ENCODE measurements around the gene MAP3K10. TPM values are rescaled to one million over a fixed set of nuclear protein-coding genes. Genes with fewer than 3 reads are reported as not detected.
A peak's percentile ranks its signal among the peaks of the same experiment; 100 is the strongest.

Gene MAP3K10
- total RNA-seq, 4 donors from 2014 or later, result 4.8 to 10.1 (median 5.3) TPM

DNA sequence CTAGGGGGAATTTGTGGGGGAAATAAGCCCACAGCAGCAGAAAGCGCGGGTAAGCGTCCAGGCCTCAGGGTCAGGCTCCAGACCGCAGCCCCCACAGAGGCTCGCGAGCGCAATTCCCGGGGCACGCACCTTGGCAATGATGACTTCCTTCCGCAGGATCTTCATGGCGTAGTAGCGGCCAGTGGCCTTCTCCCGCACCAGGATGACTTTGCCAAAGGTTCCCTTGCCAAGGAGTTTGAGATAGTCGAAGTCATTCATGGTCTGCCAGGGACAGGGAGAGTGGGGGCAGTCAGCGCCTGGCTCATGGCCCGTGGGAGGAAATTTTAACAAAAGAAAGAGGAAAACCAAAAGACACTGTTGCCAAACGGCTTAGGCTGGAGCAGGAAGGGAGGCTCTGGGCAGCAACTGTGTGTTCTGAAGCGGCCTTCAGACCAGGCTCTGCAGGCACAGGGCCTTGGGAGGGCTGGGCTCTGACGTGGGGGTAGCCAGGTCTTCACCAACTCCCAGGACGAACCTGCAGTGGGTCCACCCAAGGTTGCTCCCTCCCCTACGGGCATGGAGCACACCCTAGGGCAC lies 50.7 kb downstream of the MAP3K10 start:
- no peak for TF ChIP-seq CTCF (IDR thresholded peaks at IDR 0.05)
- TF ChIP-seq POLR2A (IDR thresholded peaks at IDR 0.05), result no peak
- Histone ChIP-seq H3K27ac (peak overlapping the region in 3 of 4 donors; percentile 15 to 64 (median 49)), H3K27me3 (no peaks in the 10 kb centered on the region), H3K9me3 (no peaks in the 10 kb centered on the region), H3K4me3 (no peak overlapping the region), H3K36me3 (peaks cover 25 to 75% (median 26%) of the 10 kb centered on the region in 3 donors), H3K4me1 (peaks cover 0 to 48% (median 17%) of the 10 kb centered on the region in 3 donors)
- WGBS, 2 donors, result 77 to 78% methylated on average over 13 to 20 of the region's 21 CpGs
- intact Hi-C loops (cut with DNase I), result no loop called here
- DNase-seq, result no peak

- WGBS, 2 donors, result 95 to 100% methylated on average over 2 to 3 of the region's 12 CpGs
- Histone ChIP-seq H3K4me1 (peaks cover 0 to 48% (median 17%) of the 10 kb centered on the region in 3 donors), H3K27ac (peak overlapping the region in 3 of 4 donors; percentile 15 to 64 (median 49)), H3K9me3 (no peaks in the 10 kb centered on the region), H3K36me3 (peaks cover 19 to 75% (median 21%) of the 10 kb centered on the region in 3 donors), H3K27me3 (no peaks in the 10 kb centered on the region), H3K4me3 (no peak overlapping the region)
- intact Hi-C loops (cut with DNase I), result no loop called here
- no peak for DNase-seq
- TF ChIP-seq POLR2A (IDR thresholded peaks at IDR 0.05), result no peak
- no peak for TF ChIP-seq CTCF (IDR thresholded peaks at IDR 0.05)
Measured at GRCh38 chr19:40242480-40242879, 51.3 kb downstream of the MAP3K10 start.

GRCh38 chr19:40243181-40243580 lies 52.0 kb downstream of the MAP3K10 start:
- Histone ChIP-seq H3K4me1 (peaks cover 0 to 48% (median 17%) of the 10 kb centered on the region in 3 donors), H3K4me3 (no peak overlapping the region), H3K27me3 (no peaks in the 10 kb centered on the region), H3K36me3 (peaks cover 12 to 75% (median 14%) of the 10 kb centered on the region in 3 donors), H3K9me3 (no peaks in the 10 kb centered on the region), H3K27ac (no peak overlapping the region)
- 92 to 95% methylated on average over 2 of the region's 2 CpGs for WGBS, 2 donors
- intact Hi-C loops (cut with DNase I), result no loop called here
- no peak for DNase-seq
- TF ChIP-seq POLR2A (IDR thresholded peaks at IDR 0.05) (no peak), CTCF (IDR thresholded peaks at IDR 0.05) (no peak)

DNA sequence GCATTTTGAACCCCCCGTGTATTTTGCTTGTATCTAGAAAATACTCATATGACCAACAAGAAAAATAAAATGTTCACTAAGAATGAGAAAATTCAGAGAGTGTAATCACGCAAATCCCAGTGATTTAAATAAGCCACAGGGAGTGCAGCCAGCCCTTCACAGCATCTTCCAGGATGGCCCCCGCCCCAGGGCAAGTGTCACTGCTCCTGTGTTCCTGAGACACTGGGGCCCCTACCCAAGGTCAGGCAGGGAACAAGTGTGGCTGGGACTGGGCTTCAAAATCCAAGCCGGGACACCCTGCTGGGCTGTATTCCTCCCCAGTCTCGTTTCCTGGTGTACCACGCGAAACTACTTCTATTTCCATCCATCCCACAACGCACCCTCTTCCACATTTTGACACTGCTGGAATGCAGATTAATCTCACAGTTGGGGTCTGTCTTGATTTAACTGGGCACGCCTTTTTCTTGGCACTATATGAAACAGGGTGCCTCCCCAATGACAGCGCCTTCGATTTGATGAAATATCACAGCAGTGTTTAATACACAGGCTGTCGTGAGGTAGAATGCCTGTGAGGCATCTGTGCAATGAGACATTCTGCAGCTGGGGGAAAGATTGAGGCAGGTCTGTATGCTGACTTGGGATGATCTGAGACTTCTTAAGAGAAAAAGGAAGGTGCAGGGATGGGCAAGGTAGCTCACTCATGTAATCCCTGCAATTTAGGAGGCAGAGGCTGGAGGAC lies 53.5 kb downstream of the MAP3K10 start:
- WGBS, 2 donors, result 72 to 89% methylated on average over 10 to 12 of the region's 12 CpGs
- Histone ChIP-seq H3K4me3 (no peak overlapping the region), H3K36me3 (peaks cover 0 to 72% (median 6%) of the 10 kb centered on the region in 3 donors), H3K27me3 (no peaks in the 10 kb centered on the region), H3K4me1 (peaks cover 0 to 54% (median 17%) of the 10 kb centered on the region in 3 donors), H3K27ac (no peak overlapping the region), H3K9me3 (no peaks in the 10 kb centered on the region)
- intact Hi-C loops (cut with DNase I), result no loop called here
- no peak for TF ChIP-seq CTCF (IDR thresholded peaks at IDR 0.05)
- TF ChIP-seq POLR2A (IDR thresholded peaks at IDR 0.05), result no peak
- no peak for DNase-seq

- WGBS, 2 donors, result 74 to 75% methylated on average over 5 to 9 of the region's 9 CpGs
- intact Hi-C loops (cut with DNase I), result no loop called here
- TF ChIP-seq CTCF (IDR thresholded peaks at IDR 0.05) (no peak), POLR2A (IDR thresholded peaks at IDR 0.05) (no peak)
- Histone ChIP-seq H3K4me1 (peaks cover 0 to 54% (median 17%) of the 10 kb centered on the region in 3 donors), H3K36me3 (peaks cover 0 to 72% (median 0%) of the 10 kb centered on the region in 3 donors), H3K27me3 (no peaks in the 10 kb centered on the region), H3K27ac (no peak overlapping the region), H3K4me3 (no peak overlapping the region), H3K9me3 (no peaks in the 10 kb centered on the region)
- no peak for DNase-seq
Measured at GRCh38 chr19:40245506-40246128, 54.4 kb downstream of the MAP3K10 start.
